Amniotic stem cell (primary cell): ENCODE results near the gene HAND1.
A peak's percentile ranks its signal among the peaks of the same experiment; 100 is the strongest.

Source experiments
- DNase-seq: peaks from one replicate; lab custom pipeline; 2025; lab: John Stamatoyannopoulos, UW

The HAND1 gene

DNA sequence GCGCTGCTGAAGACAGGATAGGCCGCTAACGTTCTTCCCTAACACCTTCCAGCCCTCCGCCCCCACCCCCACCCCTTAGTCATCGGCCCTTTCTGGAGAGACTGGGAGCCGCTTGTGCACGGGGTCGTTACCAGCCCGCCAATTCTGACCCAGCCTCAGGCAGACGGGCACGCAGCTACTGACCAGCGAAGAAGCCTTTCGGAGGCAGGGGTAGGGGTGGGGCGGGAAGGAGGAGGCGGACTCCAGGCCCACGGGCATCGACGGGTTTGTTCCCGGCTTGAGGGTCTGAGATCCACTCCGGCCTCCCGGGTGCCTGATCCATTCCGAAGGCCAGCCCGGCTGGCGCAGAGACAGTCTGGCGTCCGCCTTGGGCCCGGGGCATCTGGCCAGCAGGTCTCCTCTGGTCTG, 729 bp upstream of the HAND1 start:
- DNase-seq = no peak

- no peak for DNase-seq
Observed at GRCh38 chr5:154477382-154478223, 424 bp downstream of the HAND1 start.

- DNase-seq = no peak
Observed at GRCh38 chr5:154476354-154477205, 1.4 kb downstream of the HAND1 start.

DNA sequence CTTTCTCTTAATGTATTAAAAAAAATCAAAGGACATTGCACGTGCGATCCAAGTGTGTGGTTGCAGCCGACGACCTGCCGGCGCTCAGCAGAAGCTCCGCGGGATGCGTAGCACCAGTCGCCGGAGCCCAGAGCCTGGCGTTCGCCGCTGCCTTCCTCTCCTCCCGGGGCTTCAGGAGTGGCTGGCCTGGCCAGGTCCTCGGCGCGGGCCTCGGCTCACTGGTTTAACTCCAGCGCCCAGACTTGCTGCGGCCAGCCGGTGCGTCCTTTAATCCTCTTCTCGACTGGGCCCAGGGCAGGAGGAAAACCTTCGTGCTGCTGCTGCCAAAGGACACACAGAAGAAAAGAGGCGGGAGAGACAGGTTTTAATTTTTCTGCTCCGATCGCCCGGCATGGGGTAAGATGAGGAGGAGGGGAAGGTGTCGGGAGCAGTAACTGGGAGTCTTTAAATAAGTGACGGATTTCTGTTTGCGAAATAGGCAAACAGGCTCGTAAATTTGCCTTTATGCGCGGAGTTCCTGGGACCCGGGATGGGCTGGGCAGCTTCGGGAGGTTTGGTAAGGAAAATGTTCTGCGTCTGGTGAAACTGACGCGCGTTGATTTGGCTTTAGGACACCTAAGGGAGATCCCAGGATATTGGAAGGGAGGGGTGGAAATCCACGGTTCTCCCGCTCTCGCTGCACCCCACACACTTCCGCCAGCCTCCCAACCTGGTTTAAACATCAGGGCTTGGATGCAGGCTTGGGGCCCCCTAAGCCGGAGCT, 2.3 kb downstream of the HAND1 start:
- no peak for DNase-seq

- DNase-seq = no peak
Observed at GRCh38 chr5:154474396-154475334, 3.4 kb downstream of the HAND1 start.

GRCh38 chr5:154473581-154474283, 4.3 kb downstream of the HAND1 start:
- no peak for DNase-seq

- no peak for DNase-seq
Observed at GRCh38 chr5:154472871-154473580, 5.0 kb downstream of the HAND1 start.

DNA sequence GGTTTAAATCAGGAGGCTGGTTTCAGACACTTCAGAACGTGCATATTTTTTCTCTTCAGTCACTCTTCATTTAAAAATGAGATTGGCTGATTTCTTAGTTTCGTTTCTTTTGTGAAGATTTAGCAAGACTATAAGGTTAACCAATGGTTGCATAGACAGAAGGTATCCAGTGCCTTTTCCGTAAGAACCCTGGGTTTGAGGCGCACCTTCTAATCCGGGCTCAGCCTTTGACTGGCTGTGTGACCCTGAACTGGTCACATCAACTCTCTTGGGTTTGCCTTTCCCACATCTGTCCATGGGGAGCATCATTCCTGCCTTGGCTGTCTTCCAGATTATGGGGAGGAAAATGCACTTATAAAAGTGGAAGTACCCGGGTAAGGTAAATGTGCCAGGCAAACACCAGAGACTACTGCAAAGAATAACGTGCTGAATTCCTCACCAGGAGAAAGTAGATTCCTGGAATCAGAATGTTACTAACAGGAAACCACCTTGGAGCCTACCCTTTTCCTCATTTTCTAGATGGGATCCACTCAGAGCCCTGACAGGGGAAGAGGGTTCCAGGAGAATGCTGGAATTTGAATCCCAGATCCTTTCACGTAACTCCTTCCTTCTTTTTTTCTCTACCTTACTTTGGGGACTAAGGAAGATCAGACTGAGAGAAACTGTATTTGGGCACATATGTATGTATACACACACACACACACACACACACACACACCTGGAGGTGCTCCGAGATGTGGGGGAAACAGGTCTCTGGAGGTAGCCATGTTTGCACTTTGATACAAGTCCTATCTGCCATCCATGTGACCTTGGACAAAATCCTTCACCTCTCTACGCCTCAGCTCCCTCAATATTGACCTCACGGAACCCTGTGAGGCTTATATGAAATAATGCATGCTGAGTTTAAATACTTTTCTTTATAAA, 6.8 kb downstream of the HAND1 start:
- DNase-seq = no peak

DNA sequence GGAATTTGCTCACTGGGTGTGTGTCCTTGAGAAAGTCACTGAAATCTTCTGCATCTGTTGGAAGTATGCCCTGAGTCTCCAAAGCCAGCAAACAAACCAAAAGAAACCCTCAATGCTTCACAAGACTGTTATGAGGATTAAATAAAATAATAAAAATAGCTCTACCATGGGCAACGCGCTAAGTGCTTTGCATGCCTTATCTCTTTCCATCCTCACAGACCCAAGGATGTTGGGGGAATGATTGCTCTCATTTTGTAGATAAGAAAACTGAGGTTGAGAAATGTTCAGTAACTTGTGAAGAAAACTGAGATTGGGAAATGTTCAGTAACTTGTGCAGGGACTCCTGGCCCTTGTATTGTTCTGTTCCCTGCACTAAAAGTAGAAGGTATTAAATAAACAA, 7.9 kb downstream of the HAND1 start:
- DNase-seq = no peak

GRCh38 chr5:154467655-154468354, 10.2 kb downstream of the HAND1 start:
- DNase-seq = peak; percentile 31

- no peak for DNase-seq
Observed at GRCh38 chr5:154466671-154467070, 11.4 kb downstream of the HAND1 start.

- no peak for DNase-seq
Observed at GRCh38 chr5:154466147-154466546, 11.9 kb downstream of the HAND1 start.

DNA sequence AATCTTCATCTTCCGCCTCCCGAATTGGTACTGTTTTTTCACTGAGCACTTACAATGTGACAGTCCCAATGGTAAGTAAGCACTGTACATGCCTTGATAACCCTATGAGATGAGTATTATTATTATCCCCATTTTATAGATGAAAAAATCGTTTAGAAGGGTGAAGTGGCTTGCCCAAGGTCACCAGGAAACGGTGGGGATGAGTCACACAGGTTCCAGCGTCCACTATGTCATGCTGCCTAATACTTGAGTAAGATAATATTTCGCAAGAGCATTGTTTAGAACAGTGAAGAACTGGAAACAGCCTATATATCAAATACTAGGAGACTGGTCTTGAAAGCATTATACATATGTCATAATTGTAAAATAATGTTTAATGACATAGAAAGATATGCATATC, 12.9 kb downstream of the HAND1 start:
- DNase-seq = no peak

DNA sequence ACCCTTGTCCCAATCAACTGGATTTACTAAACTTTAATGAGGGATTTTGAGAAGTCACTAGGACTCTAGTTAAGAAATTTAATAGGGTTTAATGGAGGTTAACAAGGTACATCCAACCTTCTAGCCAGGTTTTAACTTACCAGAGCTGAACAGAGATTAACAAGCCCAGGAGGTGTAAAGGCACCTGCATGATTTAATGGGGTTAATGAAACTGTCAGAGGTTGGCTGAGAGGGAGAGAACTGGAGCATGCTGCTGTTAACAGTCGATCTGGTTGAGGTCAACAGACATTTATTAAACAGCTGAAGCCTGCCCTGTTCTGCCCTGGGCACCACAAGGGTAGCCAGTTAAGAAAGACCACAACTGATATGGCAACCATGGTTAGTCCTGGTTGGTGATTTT, 13.6 kb downstream of the HAND1 start:
- no peak for DNase-seq

GRCh38 chr5:154461531-154461930, 16.5 kb downstream of the HAND1 start:
- DNase-seq = no peak

GRCh38 chr5:154460172-154460571, 17.9 kb downstream of the HAND1 start:
- no peak for DNase-seq

GRCh38 chr5:154459015-154459414, 19.0 kb downstream of the HAND1 start:
- no peak for DNase-seq

DNA sequence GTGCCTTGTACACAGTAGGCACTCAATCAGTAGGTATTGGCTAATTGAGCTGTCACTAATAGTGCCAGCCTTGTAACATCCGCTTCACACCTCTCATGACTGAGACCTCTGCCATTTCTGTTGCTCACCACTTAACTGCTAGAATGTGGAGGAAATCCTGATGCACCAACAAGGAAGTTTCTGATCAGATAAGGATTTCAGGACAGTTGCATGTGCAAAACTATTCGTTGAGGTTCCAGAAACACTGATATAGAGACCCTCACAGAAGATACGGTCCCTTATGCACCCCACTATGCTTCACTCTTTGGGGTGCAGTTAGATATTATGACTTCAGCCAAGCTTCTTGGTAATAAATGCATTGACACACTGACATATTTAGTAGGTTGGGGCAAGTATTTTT, 21.5 kb downstream of the HAND1 start:
- no peak for DNase-seq
